K562 (cell line): Measurements from ENCODE around the gene PLA2R1. TPM values are rescaled to one million over a fixed set of nuclear protein-coding genes. Genes with fewer than 3 reads are reported as not detected.

ENCODE experiments used
- FOXA3 ChIP-seq, 2 experiments: fragments of 450-650 bp in 1 of 2; sonication (generic) in 1 of 2; formaldehyde crosslinking; IDR thresholded peaks in 1 of 2; conservative IDR thresholded peaks in 1 of 2; 2 replicates each; pipeline versions ENCODE4 v1.4.0 to v1.8.0; 2020 to 2022; ENCODE audit warnings: mild to moderate bottlenecking in 2 of 2, missing genetic modification reagents in 1 of 2
- ZNF165 ChIP-seq: fragments of 250-450 bp; sonication (Bioruptor Pico); IDR thresholded peaks from 2 replicates; pipeline ENCODE4 v1.4.0; 2020; ENCODE audit warnings: borderline replicate concordance
- polyA plus RNA-seq, 8 experiments: library from polyadenylated mRNA; depleted of rRNA in 4 of 8; stranded (reverse) in 5 of 8; unstranded in 3 of 8; fragments of >200 nt; fragmentation: Nextera tagmentation in 2 of 8; fragmentation: Illumina TruSeq in 1 of 8; extraction: Ambion mirVana in 2 of 8; extraction: Trizol in 1 of 8; gene quantifications; 2 replicates each; pipeline versions ENCODE4 v1.2.1 to v1.2.3, GENCODE V29; 2011 to 2014; ENCODE audit warnings: inconsistent platforms in 1 of 8, missing spikeins in 1 of 8
- total RNA-seq, 7 experiments: library from RNA; depleted of rRNA in 6 of 7; stranded (reverse); fragments of >200 nt in 6 of 7; fragmentation: Illumina TruSeq in 2 of 7; extraction: Trizol in 2 of 7; gene quantifications; 2 replicates each; pipeline versions ENCODE4 v1.2.1 to v1.2.3, GENCODE V29; 2011 to 2021; ENCODE audit warnings: low replicate concordance in 1 of 7
- TF ChIP-seq, protein P1 (sequence below): fragments of 450-650 bp; IDR thresholded peaks from 2 replicates; pipeline ENCODE4 v1.7.1; 2018; ENCODE audit warnings: mild to moderate bottlenecking, low read depth; ENCODE audit not compliant: partially characterized antibody
- TF ChIP-seq, protein P2 (sequence below): conservative IDR thresholded peaks from 2 replicates; pipeline ENCODE4 v1.6.1; 2011; ENCODE audit warnings: low read depth, mild to moderate bottlenecking, low read length; ENCODE audit not compliant: control insufficient read depth

Gene PLA2R1
- total and polyA plus RNA-seq, 9 of the 15 experiments (the other 6 are each of a cell fraction or from before 2014, with no cell fraction given): not detected

DNA sequence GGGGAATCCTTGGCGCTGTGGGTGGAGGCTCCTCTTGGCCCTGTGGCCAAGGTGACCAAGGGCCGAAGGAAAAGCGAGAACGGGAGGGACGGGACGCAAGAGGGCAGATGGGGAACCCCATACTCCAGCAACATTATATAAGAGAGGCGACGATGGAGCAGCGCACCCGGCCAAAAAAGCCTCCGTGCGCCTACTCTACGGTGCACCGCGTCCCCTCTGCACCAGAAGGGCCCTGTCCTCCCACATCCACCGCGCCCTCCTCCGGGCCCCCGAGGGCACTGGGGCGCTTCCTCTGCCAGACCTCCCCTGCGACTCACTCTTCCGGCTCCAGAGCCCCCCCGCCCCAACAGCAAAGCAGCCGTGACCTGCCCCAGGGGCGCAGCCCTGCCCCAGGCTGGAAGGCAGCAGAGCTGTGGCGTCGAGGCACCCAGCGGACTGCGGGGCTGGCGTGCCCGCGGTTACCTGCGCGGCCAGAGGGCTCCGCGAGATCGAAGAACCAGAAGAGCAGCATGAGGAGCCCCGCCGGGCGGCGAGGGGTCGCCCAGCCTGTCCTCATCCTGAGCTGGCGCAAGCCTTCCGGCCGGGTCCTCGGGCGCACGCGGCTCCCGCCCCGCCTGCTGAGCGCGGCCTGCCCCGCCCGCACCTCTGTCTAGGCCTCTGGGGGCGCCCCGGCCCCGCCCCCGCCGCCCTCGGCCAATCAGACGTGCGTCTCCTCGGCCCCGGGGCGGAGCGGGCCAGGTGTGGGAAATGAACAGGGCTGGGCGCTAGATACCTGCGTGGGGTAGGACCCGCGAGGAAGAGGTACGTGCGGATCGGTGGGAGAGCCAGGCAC, 158.1 kb downstream of the PLA2R1 start, which contains the start of gene LY75 (continued):
- TF ChIP-seq, protein P1, sequence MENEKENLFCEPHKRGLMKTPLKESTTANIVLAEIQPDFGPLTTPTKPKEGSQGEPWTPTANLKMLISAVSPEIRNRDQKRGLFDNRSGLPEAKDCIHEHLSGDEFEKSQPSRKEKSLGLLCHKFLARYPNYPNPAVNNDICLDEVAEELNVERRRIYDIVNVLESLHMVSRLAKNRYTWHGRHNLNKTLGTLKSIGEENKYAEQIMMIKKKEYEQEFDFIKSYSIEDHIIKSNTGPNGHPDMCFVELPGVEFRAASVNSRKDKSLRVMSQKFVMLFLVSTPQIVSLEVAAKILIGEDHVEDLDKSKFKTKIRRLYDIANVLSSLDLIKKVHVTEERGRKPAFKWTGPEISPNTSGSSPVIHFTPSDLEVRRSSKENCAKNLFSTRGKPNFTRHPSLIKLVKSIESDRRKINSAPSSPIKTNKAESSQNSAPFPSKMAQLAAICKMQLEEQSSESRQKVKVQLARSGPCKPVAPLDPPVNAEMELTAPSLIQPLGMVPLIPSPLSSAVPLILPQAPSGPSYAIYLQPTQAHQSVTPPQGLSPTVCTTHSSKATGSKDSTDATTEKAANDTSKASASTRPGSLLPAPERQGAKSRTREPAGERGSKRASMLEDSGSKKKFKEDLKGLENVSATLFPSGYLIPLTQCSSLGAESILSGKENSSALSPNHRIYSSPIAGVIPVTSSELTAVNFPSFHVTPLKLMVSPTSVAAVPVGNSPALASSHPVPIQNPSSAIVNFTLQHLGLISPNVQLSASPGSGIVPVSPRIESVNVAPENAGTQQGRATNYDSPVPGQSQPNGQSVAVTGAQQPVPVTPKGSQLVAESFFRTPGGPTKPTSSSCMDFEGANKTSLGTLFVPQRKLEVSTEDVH: no peak
- TF ChIP-seq, protein P2, sequence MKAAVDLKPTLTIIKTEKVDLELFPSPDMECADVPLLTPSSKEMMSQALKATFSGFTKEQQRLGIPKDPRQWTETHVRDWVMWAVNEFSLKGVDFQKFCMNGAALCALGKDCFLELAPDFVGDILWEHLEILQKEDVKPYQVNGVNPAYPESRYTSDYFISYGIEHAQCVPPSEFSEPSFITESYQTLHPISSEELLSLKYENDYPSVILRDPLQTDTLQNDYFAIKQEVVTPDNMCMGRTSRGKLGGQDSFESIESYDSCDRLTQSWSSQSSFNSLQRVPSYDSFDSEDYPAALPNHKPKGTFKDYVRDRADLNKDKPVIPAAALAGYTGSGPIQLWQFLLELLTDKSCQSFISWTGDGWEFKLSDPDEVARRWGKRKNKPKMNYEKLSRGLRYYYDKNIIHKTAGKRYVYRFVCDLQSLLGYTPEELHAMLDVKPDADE: no peak
- TF ChIP-seq ZNF165 (CRISPR knock-in tag): no peak
- no peak for TF ChIP-seq FOXA3 (CRISPR knock-in tag; conservative IDR thresholded peaks at IDR 0.05 in 1 of 2, IDR thresholded peaks at IDR 0.05 in 1 of 2)
- TF ChIP-seq, all 486 proteins: peak for 8
